GM10847 (cell line): ENCODE data around the gene PLA2G6.

Experiments used
- POLR2A ChIP-seq: IDR thresholded peaks from 2 replicates; pipeline ENCODE4 v1.6.1; 2011; ENCODE audit not compliant: insufficient read length; ENCODE audit errors: extremely low read depth

PLA2G6 gene

DNA sequence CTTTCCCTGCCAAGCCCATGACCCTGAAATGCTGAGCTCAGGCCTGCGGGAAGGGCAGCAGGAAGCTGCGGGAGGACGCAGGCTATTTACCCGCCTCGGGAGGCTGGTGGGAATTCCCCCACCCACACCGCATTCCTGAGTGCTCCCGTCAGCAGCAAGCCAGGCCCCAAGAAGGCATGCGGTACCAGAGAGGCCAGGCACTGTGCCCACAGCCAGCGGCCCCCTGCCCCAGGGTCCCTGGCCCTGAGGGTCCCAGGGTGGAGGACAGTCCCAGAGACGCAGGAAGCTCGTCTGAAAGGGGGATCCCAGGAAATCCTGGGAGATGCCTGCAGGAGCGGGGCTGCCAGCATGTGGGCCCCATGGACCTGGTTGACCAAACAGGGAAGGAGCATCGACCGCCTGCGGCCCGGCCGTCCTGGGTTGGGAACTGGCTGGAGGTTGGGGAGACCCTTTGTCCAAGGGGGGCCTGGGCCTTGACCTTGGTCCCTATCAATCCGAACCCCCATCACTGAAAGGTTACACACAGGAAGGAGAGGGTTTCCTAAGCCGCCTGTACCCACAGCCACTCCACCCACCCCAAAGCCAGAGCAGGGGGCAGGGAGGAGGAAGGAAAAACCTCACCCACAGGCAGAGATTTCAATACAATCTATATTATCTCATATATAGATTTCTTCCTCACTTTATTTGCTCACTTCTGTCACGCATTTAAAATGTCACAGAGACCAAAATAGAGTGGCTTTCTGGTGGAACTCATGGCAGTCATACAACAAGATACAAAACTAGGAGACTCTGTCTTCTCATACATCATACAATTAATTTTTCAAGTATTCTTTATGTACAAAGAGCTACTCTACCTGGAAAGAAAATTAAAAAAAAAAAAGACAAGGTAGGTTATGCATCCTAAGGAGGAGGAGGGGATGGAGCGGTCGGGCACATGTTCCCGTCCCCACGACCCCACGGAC, 37.3 kb upstream of the PLA2G6 start:
- no peak for TF ChIP-seq POLR2A

DNA sequence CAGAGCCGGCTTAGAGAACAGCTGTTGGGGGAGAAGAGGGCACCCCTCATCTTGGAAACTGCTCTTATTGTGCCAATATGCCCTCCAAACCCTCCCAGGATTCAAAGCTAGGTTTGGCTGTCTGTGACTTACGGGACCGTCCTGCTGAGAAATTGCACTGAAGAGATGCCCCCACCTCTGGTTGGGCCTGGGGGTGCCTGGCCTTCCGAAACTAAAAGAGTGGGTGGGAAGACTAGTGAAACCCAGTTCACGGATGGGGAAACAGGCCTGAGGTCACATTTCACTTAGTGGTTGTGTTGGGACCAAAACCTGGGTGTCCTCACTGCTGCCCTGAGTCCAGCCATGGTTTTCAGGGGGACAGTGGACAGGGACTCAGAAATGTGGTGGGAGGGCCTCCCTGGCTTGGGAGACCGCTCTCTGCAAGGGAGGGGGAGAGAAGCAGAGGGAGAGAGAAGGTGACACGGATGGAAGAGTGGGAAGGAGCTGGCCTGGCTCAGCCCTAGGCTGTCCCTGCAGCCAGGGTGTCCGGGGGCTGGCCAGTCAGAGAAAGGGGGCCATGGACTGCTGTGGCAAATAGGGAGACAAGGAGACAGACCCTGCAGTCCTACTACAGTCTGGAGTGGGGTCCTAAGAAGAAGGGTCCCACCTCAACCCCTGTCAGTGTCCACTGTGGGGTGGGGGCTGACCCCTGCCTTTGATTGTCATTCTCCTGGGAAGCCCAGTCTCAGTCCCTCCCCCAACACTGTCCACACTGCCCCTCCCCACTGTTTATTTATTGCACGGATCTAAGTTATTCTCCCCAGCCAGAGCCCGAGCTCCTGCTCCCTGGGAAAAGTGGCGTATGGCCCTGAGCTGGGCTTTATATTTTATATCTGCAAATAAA, 33.8 kb upstream of the PLA2G6 start:
- TF ChIP-seq POLR2A = no peak

DNA sequence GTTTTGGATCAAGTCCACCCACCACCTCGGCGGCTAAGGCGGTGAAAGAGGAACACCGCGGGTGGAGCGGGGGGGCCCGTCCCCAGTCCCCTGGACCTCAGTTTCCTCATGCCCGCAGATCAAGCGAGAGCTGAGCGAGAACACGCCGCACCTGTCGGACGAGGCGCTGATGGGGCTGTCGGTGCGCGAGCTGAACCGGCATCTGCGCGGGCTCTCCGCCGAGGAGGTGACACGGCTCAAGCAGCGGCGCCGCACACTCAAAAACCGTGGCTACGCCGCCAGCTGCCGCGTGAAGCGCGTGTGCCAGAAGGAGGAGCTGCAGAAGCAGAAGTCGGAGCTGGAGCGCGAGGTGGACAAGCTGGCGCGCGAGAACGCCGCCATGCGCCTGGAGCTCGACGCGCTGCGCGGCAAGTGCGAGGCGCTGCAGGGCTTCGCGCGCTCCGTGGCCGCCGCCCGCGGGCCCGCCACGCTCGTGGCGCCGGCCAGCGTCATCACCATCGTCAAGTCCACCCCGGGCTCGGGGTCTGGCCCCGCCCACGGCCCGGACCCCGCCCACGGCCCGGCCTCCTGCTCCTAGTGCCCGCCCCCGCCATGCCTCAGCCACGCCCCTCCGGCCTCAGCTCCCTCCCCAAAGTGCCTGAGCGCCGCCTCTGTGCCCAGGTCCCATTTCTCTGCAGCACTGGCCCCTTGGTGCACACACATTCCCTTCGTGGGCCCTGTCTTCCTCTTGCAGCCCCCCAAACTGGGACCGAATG, 32.8 kb upstream of the PLA2G6 start:
- no peak for TF ChIP-seq POLR2A

DNA sequence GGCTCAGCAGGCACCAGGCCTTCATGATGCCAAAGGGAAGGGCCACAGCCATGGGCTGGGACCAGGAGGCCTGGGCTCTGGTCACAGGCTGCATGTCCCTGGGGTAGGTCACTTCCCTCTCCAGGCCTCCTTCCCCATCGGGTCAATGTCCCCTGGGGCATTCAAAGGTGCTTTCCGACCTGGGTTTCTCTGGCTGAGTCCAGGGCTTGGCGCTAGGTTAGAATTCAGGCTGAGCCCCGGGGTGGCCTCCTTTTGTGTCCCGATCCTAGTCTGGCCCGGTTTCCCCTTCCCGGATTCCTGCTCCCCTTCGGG, 32.3 kb upstream of the PLA2G6 start:
- no peak for TF ChIP-seq POLR2A

DNA sequence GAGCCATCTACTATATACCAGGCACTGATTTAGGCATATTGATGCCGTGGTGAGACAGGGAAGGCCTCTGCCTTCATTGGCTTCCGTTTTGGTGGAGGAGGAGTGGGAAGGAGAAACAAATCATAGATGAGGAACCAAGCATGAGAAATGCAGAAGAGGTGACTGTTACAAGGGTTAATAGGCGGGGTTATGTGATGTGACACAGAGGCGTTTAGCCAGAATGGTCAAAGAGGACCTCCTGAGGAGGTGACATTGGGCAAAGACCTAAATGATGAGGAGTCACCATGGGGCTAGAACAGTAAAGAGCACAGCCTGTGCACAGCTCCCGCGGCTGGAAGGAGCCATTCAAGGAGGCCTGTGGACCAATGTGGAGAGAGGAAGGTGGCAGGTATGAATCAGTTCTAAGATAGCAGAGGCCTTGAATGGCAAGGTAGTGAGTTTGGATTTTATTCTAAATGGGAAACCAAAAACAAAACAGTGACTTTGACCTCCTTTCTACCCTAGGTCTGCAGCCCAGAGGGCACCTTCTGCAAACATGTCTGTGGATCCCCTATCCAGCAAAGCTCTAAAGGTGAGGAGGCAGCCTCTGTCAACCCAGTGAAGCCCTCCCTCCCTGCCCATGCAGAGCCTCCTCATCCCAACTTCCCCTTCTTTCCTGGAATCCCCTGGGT, 31.8 kb upstream of the PLA2G6 start:
- no peak for TF ChIP-seq POLR2A

DNA sequence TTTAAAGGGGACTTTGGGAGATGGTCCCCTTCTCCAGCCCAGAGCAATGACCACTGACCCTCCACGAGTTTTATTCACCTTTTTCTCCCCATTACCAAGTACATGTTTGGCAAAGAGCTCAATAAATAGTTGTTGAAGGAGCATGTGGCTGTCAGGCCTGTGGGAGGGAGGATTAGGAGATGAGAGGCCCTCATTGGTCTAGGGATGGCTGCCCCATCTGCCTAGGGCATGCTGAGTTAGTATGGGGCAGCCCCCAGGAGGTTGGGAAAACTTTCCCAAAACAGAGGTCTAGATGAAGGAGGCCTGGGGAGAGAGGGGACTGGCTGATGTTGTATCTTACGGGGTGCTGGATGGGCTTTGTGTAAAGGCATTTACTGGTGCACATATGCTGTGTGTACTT, 30.8 kb upstream of the PLA2G6 start:
- no peak for TF ChIP-seq POLR2A

GRCh38 chr22:38211556-38211955, 29.9 kb upstream of the PLA2G6 start:
- no peak for TF ChIP-seq POLR2A

DNA sequence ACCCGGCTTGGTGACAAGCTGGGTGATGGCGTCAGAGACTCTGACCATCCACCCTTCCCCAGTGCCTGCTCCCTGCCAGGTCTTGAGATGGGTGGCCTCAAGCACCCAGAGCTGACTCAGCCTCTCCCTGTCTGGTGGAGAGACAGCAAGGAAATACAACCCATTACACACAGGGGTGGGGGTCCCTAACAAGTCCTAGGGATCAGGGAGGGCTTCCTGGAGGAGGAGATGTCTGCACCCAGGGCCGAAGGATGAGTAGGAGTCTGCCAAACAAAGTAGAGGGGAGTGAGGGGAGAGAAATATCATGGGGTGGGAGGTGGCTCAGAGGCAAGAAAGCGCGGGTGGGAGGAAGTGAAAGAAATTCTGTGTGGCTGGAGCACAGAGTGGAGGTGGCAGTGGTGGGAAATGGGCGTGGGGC, 26.9 kb upstream of the PLA2G6 start:
- no peak for TF ChIP-seq POLR2A

GRCh38 chr22:38207898-38208432, 26.3 kb upstream of the PLA2G6 start:
- TF ChIP-seq POLR2A = no peak

DNA sequence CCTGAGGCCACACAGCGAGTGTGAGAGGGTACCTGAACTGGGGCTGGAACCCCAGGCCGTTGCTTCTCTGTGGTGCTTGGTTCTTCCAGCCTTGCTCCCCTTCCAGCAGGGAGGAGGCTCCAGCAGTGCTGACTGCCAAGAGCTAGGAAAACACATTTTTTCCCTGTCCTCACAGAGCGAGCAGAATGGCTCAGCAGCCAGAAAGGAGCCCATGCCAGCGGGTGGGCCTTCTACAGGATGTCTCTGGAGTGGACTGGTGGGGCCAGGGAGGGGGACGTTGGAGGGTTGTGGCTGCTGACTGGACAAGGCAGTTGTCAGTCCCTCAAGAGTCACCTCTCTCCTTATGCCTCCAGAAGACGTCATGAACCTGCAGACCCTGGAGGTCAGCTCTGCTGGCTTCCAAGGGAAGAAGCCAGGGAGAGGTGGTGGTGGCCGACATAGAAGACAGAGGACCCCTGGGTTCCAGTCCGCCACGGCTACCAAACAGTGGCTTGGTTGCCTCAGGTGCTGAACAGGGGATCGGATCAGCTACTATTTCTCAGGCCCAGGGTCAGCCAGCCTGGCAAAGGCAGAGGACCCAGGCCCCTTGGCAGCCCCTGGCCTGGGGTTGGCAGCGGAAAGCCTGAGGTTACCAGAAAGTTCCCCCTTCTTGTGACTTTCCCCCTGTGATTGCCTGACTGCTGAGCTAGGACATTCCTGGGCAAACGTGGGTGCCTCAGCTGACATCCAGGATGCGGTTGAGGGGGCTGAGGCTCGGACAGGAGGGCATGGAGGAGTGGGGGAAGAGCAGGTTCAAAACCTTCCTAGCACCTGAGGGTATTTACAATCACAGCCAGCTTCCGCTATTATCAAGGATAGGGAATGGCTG, 23.9 kb upstream of the PLA2G6 start:
- TF ChIP-seq POLR2A = no peak

- no peak for TF ChIP-seq POLR2A
These were observed 23.2 kb upstream of the PLA2G6 start for GRCh38 chr22:38204784-38205183.

DNA sequence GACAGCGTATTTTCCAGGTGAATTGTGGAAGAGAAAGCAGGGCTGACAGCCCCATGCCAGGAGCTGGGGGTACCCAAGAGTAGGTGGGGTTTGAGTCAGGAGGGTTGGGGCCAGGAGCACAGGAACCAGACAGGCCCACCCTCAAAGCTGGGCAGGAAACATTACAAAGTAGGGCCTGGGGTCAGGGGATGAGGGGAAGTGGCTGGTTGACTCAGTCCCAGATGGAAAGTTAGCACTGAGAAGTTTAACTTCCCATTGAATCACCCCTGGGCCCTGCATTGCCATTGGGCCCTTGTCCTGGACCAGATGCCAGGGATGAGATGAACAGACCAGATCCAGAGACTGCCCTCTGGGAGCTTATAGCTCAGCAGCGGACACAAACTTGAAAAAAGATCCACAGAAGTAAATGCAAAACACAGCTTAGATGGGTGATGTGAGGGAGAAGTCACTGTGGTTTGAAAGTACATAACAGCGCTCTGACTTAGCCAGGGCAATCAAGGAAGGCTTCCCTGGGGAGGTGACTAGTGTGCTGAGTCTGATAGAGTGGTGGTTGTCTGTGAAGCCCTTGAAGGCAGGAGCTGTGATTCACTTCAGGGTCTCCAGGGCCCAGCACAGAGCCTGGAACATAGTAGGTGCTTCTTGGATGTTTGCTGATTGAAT, 22.4 kb upstream of the PLA2G6 start:
- no peak for TF ChIP-seq POLR2A
